Esophagus mucosa (tissue), 1 donor: ENCODE measurements around the gene NSRP1. TPM values are rescaled to one million over a fixed set of nuclear protein-coding genes. Genes with fewer than 3 reads are reported as not detected.

Experiments used
- ATAC-seq: fragments of 200-7000 bp; cut with Tn5 transposase; one replicate; pipeline ENCODE4 v1.9.1; 2020
- total RNA-seq: library from RNA; stranded (reverse); gene quantifications from one replicate; pipeline ENCODE4 v1.2.4, GENCODE V29; 2023
- donor health status: DM: yes; HTN: yes; CAD: no.

NSRP1 gene
- total RNA-seq, 1 donor from 2014 or later = 20.0 TPM

DNA sequence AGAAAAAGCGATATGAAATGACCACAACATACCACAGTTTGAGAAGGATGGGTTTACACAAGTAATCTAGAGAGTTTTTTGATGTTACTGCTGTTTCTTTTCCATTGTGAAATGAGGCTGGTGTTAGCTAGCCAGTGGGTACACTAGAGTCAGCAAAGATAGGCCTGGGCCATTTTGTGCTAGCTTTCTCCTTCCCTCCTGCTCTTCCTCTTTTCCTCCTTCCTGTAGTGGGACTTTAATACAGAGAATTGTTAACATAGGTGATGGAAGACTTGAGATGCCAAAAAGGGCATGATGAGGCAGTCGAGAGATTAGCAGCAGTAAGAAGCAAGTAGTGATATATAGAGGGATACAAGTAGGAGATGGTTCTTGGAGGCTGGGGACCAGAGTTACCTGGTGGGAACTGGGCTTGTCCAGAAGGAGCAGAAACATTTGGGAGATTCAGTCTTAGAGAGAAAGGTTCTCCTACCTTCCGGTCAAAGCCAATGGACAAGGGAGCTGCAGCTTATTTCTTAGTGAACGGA, 7.7 kb downstream of the NSRP1 start:
- ATAC-seq = no peak

GRCh38 chr17:30130121-30130520, 13.5 kb downstream of the NSRP1 start:
- ATAC-seq = no peak

DNA sequence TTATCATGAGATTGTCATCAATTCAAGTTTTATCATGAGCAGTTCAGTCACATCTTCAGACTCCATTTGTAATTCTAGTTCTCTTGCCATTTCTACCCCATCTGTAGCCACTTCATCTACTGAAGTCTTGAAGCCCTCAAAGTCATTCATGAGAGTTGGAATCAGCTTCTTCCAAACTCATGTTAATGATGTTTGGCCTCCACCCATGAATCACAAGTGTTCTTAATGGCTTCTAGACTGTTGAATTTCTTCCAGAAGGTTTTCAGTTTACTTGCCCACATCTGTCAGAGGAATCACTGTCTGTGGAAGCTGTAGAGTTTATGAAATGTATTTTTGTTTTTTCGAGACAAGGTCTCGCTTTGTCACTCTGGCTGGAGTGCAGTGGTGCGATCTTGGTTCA, 16.0 kb downstream of the NSRP1 start:
- ATAC-seq = no peak

GRCh38 chr17:30133197-30133596, 16.6 kb downstream of the NSRP1 start:
- no peak for ATAC-seq

- no peak for ATAC-seq
These were observed 17.9 kb downstream of the NSRP1 start for GRCh38 chr17:30134551-30134950.

DNA sequence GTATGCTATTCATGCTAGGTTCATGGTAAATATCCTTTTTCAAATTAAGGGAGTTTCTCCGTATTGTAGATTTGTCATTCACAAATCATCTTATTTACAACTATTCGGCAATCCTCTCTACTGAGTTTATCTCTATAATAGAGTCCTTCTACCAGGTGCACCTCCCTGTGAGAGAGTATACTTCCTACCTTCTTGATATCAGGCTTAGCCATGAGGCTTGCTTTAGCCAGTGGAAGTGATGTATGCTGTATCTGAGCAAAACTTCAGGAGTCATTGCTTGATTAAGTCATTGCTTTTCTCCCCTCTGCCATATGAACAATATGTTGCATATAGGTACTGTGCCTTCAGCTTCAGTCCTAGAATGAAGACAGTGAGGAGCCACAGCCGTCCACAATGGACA, 20.5 kb downstream of the NSRP1 start:
- no peak for ATAC-seq

GRCh38 chr17:30147860-30148259, 31.2 kb downstream of the NSRP1 start:
- ATAC-seq = peak; percentile 63

DNA sequence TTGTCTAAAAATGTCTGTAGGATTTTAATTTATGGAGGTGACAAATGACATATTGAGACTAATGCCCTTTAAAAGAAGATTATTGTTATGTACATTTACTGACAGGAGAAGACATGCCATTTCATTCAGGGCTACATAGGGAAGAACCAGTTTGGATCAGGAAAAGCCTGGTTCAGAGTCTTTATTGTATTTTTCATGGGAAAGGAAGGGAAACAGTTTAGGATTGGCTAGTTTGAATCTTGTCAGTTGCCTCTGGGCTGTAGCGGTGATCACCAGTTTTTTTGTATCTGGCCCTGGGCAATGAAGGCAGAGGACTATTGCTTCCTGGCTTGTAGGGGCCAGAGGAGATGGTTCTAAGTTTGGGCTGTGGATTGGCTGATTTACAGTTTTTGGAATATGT, 31.8 kb downstream of the NSRP1 start:
- ATAC-seq = peak; percentile 81

GRCh38 chr17:30151471-30151870, 34.9 kb downstream of the NSRP1 start:
- ATAC-seq = peak; percentile 69

GRCh38 chr17:30153463-30153862, 36.8 kb downstream of the NSRP1 start:
- ATAC-seq = no peak

DNA sequence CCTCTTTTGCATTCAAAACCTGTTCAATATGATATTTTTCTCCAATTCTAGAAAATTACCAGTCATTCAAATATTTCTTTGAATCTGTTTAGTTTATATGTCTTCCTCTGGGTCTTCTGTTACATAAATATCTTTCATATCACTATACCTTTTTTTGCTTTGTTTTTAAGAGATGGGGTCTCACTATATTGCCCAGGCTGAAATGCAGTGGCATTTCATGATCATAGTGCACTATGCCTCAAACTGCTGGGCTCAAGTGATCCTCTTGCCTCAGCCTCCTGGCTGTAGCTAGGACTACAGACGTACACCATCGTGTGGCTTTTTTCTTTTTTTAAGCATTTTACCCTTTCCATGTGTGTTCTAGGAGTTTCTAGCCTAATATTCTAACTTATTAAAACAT, 38.8 kb downstream of the NSRP1 start:
- no peak for ATAC-seq

DNA sequence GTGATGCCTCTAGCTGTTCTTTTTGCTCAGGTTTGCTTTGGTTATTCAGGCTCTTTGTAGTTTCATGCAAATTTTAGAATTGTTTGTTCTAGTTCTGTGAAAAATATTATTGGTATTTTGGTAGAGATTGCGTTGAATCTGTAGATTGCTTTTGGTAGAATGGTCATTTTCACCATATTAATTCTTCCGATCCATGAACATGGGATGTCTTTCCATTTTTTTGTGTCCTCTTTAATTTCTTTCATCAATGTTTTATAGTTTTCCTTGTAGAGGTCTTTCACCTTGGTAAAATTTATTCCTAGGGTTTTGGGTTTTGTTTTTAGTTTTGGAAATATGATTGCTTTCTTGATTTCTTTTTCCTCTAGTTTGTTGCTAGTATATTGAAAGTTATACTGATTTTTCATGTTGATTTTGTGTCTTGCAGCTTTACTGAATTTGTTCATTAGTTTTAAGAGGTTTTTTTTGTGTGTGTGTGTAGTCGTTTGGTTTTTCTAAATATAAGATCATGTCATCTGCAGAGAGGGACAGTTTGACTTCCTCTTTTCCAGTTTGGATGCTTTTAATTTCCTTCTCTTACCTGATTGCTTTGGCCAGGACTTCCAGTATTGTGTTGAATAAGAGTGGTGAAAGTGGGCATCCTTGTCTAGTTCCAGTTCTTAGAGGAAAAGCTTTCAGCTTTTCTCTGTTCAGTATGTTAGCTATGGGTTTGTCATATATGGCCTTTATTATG, 42.4 kb downstream of the NSRP1 start:
- ATAC-seq = no peak

- ATAC-seq = no peak
These were observed 44.0 kb downstream of the NSRP1 start for GRCh38 chr17:30160419-30161172.

- ATAC-seq = no peak
These were observed 45.0 kb downstream of the NSRP1 start for GRCh38 chr17:30161601-30162000.

GRCh38 chr17:30164531-30164930, 47.9 kb downstream of the NSRP1 start:
- ATAC-seq = no peak

DNA sequence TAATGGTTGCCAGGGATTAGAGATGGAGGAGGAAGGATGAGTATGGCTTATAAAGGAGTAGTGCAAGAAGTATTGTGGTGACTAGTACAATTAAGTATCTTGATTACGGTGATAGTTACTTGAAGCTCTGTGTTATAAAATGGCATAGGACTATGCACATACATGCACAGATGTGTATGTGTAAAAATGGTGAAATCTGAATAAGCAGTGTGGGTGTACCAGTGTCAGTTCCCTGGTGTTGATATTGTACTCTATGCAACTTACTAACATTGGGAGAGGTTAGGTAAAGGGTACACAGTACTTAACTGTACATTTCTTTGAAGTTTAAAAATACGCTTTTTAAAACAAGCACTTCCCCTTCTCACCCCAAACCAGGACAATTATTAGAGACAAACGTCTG, 48.5 kb downstream of the NSRP1 start:
- no peak for ATAC-seq

- ATAC-seq = no peak
These were observed 49.3 kb downstream of the NSRP1 start for GRCh38 chr17:30165960-30166359.

DNA sequence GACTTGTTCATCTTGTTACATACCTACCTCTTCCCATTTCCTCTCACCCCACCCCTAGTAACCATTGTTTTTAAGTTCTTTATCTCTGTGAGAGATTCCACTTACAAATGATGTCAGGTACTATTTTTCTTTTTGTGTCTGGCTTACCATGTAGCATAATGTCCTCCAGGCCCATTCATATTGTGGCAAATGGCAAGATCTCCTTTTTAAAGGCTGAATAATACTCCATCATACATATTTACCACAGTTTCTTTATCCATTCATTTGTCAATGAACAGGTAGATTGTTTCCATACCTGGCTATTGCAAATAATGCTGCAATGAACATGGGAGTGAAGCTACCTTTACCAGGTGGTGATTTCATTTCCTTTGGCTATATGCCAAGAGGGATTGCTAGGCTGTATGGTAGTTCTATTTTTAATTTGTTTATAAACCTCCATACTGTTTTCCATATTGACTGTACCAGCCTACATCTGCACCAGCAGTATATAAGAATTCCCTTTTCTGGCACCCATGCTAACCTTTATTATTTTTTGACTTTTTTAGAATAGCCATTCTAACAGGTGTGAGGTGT, 53.9 kb downstream of the NSRP1 start:
- ATAC-seq = peak; percentile 67

- peak; percentile 60 for ATAC-seq
These were observed 55.9 kb downstream of the NSRP1 start for GRCh38 chr17:30172560-30172959.

DNA sequence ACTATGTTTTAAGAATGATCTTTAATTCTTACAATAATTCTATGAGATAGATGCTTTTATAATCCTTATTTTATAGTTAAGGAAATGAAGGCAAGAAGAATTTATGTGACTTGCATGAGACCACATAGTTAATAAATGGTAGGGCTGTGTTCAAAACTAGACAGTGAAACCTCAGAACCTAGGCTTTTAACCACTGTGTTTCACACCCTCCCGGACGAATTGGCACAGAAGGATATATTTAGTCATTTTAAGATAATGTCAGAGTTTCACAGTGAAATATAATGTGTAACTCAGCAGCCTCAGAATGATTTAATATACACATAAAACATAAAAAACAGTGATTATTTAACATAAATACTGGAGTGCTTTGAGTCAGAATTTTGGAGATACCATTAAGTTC, 57.0 kb downstream of the NSRP1 start:
- no peak for ATAC-seq

- ATAC-seq = no peak
These were observed 57.9 kb downstream of the NSRP1 start for GRCh38 chr17:30174556-30174955.

DNA sequence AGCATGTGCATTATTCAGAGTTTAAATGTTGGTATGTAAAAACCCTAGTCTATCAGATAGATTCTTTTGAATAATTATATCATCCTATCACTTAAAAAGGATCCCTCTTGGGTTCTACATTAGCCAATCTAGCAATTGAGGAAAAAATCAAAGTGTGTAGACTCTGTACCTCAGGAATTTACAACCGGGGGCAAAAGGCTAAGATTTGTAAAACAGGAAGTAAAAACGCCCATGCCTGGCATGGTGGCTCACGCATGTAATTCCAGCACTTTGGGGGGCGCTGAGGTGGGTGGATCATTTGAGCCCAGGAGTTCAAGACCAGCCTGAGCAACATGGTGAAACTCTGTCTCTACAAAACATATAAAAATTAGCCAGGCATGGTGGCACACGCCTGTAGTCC, 60.2 kb downstream of the NSRP1 start:
- ATAC-seq = no peak

DNA sequence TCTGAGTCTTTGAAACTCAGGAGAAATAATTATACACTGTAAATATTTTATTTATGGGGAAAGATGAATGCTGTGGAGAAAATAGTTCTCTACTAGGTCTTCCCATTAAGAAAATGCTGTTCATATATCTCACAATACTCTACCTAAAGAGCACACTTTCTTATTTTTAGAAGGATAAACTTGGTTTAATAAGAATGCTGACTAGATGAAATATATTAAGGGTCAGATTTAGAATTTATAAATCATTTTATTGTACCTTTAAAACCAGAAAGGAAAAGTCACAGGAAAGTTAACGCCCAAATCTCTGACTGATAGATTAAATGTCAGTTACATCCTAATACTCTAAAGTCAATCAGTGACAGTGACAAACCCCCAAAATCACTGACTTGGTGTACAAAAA, 70.1 kb downstream of the NSRP1 start:
- no peak for ATAC-seq

DNA sequence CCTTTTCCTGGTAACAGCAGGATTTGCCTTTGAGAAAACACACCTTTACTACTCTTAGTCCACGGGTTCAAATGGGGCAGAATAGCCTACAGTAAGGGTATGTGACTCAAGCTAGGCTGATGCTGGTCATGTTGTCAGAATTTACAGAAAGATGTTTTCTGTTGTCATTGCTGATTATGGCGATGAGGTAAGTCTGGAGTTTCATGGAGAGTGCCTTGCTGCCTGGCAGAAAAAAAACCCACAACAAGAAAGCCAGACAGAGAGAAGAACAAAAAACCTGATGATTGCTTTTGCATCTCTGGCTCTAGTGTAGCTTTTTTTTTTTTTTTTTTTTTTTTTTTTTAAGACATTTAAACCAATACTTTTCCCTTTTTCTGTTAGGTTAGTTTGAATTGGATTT, 71.0 kb downstream of the NSRP1 start:
- ATAC-seq = no peak
